Measurements from ENCODE around the gene NFIA.

- TF ChIP-seq CTCF (IDR thresholded peaks at IDR 0.05): no peak
- no peak for TF ChIP-seq POLR2A (IDR thresholded peaks at IDR 0.05)
These were observed 279.6 kb downstream of the NFIA start for GRCh38 chr1:61361931-61362330.

All from prostate gland (tissue), 2 donors.